MM.1S (cell line): ENCODE results near the gene XPNPEP1.

Experiments used
- DNase-seq: peaks from one replicate; pipeline ENCODE4 v3.0.0-alpha.2; 2015
- H2AFZ ChIP-seq: fragments of 300-600 bp; sonication (generic); 2 replicates; pipeline ENCODE4 v1.6.0; 2016; ENCODE audit warnings: antibody characterized with exemption, low read length
- H3F3A ChIP-seq: fragments of 300-600 bp; sonication (generic); 2 replicates; pipeline ENCODE4 v1.6.1; 2016; ENCODE audit warnings: mild to moderate bottlenecking, antibody characterized with exemption, low read length, moderate library complexity, mixed read lengths; ENCODE audit not compliant: insufficient read depth
- H3K27ac ChIP-seq: fragments of 300-600 bp; sonication (generic); 2 replicates; pipeline ENCODE4 v1.5.1; 2016; ENCODE audit warnings: mild to moderate bottlenecking, low read length
- H3K27me3 ChIP-seq: fragments of 300-600 bp; sonication (generic); replicated peaks from 2 replicates; pipeline ENCODE4 v1.6.0; 2016; ENCODE audit warnings: low read length; ENCODE audit not compliant: insufficient read depth
- H3K36me3 ChIP-seq: fragments of 300-600 bp; sonication (generic); replicated peaks from 2 replicates; pipeline ENCODE4 v1.6.1; 2016; ENCODE audit warnings: mild to moderate bottlenecking, low read length, mixed read lengths; ENCODE audit not compliant: insufficient read depth
- H3K4me1 ChIP-seq: fragments of 300-600 bp; sonication (generic); 2 replicates; pipeline ENCODE4 v1.6.1; 2016; ENCODE audit warnings: low read length, mixed read lengths
- H3K4me2 ChIP-seq: fragments of 300-600 bp; sonication (generic); 2 replicates; pipeline ENCODE4 v1.6.0; 2016; ENCODE audit warnings: low read depth, low read length
- H3K4me3 ChIP-seq: fragments of 300-600 bp; sonication (generic); 2 replicates; pipeline ENCODE4 v1.5.1; 2016; ENCODE audit warnings: low read length, mixed read lengths
- H3K79me2 ChIP-seq: fragments of 300-600 bp; sonication (generic); 2 replicates; pipeline ENCODE4 v1.6.1; 2016; ENCODE audit warnings: mixed run types, low read length, mixed read lengths
- H3K9ac ChIP-seq: fragments of 300-600 bp; sonication (generic); 2 replicates; pipeline ENCODE4 v1.6.1; 2016; ENCODE audit warnings: low read length, mixed read lengths
- H3K9me2 ChIP-seq: fragments of 300-600 bp; sonication (generic); replicated peaks from 2 replicates; pipeline ENCODE4 v1.6.1; 2016; ENCODE audit warnings: mild to moderate bottlenecking, low read length, mixed read lengths; ENCODE audit not compliant: insufficient read depth
- H3K9me3 ChIP-seq: fragments of 300-600 bp; sonication (generic); replicated peaks from 2 replicates; pipeline ENCODE4 v1.6.1; 2016; ENCODE audit warnings: mild to moderate bottlenecking, low read length, mixed read lengths; ENCODE audit not compliant: insufficient read depth
- H4K20me1 ChIP-seq: fragments of 300-600 bp; sonication (generic); 2 replicates; pipeline ENCODE4 v1.6.1; 2016; ENCODE audit warnings: mild to moderate bottlenecking, low read length, moderate library complexity, mixed read lengths; ENCODE audit not compliant: insufficient read depth
- EZH2 ChIP-seq: fragments of 300-600 bp; sonication (generic); optimal IDR thresholded peaks from 2 replicates; pipeline ENCODE3; 2017; ENCODE audit warnings: low read depth, mild to moderate bottlenecking, antibody characterized with exemption, low read length, mixed read lengths
- EZH2phosphoT487 ChIP-seq: fragments of 300-600 bp; sonication (generic); IDR thresholded peaks from 2 replicates; pipeline ENCODE4 v1.6.1; 2018; ENCODE audit warnings: antibody characterized with exemption, low read length
- TF ChIP-seq, protein P1 (sequence below): fragments of 300-600 bp; sonication (generic); IDR thresholded peaks from 2 replicates; pipeline ENCODE4 v1.5.1; 2016; ENCODE audit warnings: antibody characterized with exemption, low read length, mixed read lengths

XPNPEP1 gene

GRCh38 chr10:109845308-109845707 lies 78.0 kb downstream of the XPNPEP1 start:
- H3K4me1 ChIP-seq: no peaks in the 10 kb centered on the region
- H3F3A ChIP-seq: no peaks in the 10 kb centered on the region
- H4K20me1 ChIP-seq: no peaks in the 10 kb centered on the region
- no peaks in the 10 kb centered on the region for H3K36me3 ChIP-seq
- DNase-seq: no peak
- no peaks in the 10 kb centered on the region for H3K79me2 ChIP-seq
- no peaks in the 10 kb centered on the region for H3K9me2 ChIP-seq
- H3K9me3 ChIP-seq: no peaks in the 10 kb centered on the region
- no peak overlapping the region for H3K4me2 ChIP-seq
- TF ChIP-seq, protein P1, sequence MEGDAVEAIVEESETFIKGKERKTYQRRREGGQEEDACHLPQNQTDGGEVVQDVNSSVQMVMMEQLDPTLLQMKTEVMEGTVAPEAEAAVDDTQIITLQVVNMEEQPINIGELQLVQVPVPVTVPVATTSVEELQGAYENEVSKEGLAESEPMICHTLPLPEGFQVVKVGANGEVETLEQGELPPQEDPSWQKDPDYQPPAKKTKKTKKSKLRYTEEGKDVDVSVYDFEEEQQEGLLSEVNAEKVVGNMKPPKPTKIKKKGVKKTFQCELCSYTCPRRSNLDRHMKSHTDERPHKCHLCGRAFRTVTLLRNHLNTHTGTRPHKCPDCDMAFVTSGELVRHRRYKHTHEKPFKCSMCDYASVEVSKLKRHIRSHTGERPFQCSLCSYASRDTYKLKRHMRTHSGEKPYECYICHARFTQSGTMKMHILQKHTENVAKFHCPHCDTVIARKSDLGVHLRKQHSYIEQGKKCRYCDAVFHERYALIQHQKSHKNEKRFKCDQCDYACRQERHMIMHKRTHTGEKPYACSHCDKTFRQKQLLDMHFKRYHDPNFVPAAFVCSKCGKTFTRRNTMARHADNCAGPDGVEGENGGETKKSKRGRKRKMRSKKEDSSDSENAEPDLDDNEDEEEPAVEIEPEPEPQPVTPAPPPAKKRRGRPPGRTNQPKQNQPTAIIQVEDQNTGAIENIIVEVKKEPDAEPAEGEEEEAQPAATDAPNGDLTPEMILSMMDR: no peak
- TF ChIP-seq EZH2phosphoT487 (no peak), EZH2 (no peak)
- no peak overlapping the region for H2AFZ ChIP-seq
- no peak overlapping the region for H3K4me3 ChIP-seq
- no peak overlapping the region for H3K9ac ChIP-seq
- no peaks in the 10 kb centered on the region for H3K27me3 ChIP-seq
- no peak overlapping the region for H3K27ac ChIP-seq

GRCh38 chr10:109838592-109839244 lies 84.6 kb downstream of the XPNPEP1 start:
- Histone ChIP-seq H3K9me2 (no peaks in the 10 kb centered on the region), H3K4me2 (no peak overlapping the region), H3K36me3 (no peaks in the 10 kb centered on the region), H3K4me3 (no peak overlapping the region), H3K9me3 (no peaks in the 10 kb centered on the region), H3K4me1 (no peaks in the 10 kb centered on the region), H3K9ac (no peak overlapping the region), H3K27me3 (no peaks in the 10 kb centered on the region), H3F3A (no peaks in the 10 kb centered on the region), H4K20me1 (no peaks in the 10 kb centered on the region), H3K79me2 (no peaks in the 10 kb centered on the region), H3K27ac (no peak overlapping the region), H2AFZ (no peak overlapping the region)
- no peak for DNase-seq
- TF ChIP-seq, protein P1: no peak
- no peak for TF ChIP-seq EZH2
- no peak for TF ChIP-seq EZH2phosphoT487

DNA sequence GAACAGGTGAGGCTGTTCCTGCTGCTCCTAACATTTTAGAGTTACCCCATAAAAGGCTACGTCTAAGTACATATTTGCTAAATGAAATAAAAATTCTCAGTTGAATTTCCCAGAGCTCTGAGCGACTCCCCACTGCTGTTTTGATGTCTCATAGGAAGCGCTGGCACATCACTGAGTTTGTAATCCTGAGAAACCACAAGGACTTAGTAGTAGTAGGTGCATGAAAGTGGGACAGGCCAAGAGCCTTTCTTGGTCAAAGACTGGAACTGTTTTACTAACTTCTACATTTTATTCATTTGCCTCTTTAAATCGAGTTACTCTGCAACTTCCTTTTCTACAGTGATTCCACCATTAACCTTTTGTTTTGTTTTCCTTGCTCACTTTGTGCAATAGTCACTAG lies 85.9 kb downstream of the XPNPEP1 start:
- H3K27me3 ChIP-seq: no peaks in the 10 kb centered on the region
- no peaks in the 10 kb centered on the region for H3K79me2 ChIP-seq
- H3K9me3 ChIP-seq: no peaks in the 10 kb centered on the region
- H3K9me2 ChIP-seq: no peaks in the 10 kb centered on the region
- H3K4me2 ChIP-seq: no peak overlapping the region
- TF ChIP-seq EZH2phosphoT487 (no peak), EZH2 (no peak)
- TF ChIP-seq, protein P1: no peak
- H3K9ac ChIP-seq: no peak overlapping the region
- H3K4me1 ChIP-seq: no peaks in the 10 kb centered on the region
- no peak overlapping the region for H2AFZ ChIP-seq
- no peak for DNase-seq
- no peaks in the 10 kb centered on the region for H3F3A ChIP-seq
- H3K36me3 ChIP-seq: no peaks in the 10 kb centered on the region
- no peak overlapping the region for H3K4me3 ChIP-seq
- H4K20me1 ChIP-seq: no peaks in the 10 kb centered on the region
- no peak overlapping the region for H3K27ac ChIP-seq
